GM12875 (cell line): Measurements from ENCODE around the gene USF3.

Experiments
- H3K4me3 ChIP-seq: one replicate; pipeline ENCODE4 v1.5.1; 2011; ENCODE audit warnings: low read depth, low read length, control low read depth
- TF ChIP-seq, protein P1 (sequence below): IDR thresholded peaks from 2 replicates; pipeline ENCODE4 v1.5.1; 2011; ENCODE audit warnings: low read depth, mild to moderate bottlenecking, control low read depth, inconsistent platforms, low read length, moderate library complexity, borderline replicate concordance; ENCODE audit not compliant: insufficient read depth

Gene USF3

DNA sequence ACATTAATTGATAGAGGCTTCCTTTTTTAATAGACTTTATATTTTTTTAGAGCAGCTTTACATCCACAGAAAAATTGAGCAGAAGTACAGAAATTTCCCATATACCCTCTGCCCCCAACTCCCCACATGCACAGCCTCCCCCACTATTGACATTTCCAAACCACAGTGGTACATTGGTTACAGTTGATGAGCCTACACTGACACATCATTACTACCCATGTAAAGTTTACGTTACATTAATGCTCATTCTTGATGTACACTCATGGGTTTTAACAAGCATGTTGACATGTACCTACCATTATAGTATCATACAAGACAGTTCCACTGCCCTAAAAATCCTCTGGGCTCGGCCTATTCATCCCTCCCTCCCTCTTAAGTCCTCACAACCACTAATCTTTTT lies 78.7 kb downstream of the USF3 start:
- H3K4me3 ChIP-seq: no peak overlapping the region
- TF ChIP-seq, protein P1, sequence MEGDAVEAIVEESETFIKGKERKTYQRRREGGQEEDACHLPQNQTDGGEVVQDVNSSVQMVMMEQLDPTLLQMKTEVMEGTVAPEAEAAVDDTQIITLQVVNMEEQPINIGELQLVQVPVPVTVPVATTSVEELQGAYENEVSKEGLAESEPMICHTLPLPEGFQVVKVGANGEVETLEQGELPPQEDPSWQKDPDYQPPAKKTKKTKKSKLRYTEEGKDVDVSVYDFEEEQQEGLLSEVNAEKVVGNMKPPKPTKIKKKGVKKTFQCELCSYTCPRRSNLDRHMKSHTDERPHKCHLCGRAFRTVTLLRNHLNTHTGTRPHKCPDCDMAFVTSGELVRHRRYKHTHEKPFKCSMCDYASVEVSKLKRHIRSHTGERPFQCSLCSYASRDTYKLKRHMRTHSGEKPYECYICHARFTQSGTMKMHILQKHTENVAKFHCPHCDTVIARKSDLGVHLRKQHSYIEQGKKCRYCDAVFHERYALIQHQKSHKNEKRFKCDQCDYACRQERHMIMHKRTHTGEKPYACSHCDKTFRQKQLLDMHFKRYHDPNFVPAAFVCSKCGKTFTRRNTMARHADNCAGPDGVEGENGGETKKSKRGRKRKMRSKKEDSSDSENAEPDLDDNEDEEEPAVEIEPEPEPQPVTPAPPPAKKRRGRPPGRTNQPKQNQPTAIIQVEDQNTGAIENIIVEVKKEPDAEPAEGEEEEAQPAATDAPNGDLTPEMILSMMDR: no peak

DNA sequence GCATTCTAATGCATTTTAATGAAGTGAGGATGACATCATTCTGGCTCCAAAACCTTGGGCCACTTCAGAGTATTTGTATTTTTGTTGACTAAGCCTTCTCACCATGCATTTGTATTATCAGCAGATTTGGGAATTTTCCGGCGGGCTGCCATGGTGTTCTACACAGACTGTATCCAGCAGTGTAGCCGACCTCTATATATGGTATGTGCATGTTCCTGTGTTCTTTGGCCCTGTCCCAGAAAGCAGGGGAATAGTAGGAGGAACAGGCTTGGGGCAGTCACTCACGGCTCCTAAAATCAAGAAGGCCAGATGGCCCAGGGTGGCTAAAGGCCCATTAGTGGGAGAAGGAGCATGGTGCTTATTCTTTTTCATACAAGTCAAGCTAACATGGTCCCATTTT lies 80.5 kb downstream of the USF3 start:
- TF ChIP-seq, protein P1: no peak
- no peak overlapping the region for H3K4me3 ChIP-seq

DNA sequence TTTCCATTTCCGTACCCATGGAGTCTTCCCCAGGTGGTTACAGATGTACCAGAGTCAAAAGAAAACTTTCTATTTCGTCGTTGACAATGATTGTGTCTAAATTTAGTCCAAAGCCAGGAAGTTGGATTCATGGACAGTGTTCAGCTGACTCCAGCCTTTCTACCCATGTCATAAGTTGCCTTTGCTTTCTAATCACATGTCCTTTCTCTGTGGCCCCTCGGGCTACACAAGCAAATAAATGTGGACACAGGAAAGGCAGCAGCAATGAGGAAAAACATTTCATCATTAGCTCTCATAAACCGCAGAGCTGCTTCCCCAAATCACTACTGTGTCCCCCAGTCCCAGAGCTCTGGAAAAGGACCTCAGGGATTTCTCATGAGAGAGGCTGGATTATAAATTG lies 82.0 kb downstream of the USF3 start:
- H3K4me3 ChIP-seq: no peak overlapping the region
- TF ChIP-seq, protein P1: no peak

DNA sequence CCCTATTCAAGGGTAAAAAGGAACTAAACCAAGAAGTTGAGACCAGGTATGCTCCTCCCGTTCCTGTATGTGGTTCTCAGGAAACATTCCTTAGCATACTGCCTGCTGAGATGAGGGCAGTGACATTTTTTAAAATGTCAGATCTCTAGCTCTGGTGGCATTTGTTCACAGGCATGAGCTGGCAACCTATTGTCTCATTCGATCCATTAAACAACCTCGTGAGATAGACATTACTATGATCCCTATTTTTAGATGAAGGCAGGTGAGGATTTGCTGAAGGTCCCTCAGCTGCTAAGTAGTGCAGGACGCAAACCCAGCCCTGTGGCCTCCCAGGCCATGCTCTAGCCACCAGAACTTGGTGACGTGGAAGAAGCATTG lies 89.2 kb downstream of the USF3 start:
- H3K4me3 ChIP-seq: no peak overlapping the region
- TF ChIP-seq, protein P1: no peak

DNA sequence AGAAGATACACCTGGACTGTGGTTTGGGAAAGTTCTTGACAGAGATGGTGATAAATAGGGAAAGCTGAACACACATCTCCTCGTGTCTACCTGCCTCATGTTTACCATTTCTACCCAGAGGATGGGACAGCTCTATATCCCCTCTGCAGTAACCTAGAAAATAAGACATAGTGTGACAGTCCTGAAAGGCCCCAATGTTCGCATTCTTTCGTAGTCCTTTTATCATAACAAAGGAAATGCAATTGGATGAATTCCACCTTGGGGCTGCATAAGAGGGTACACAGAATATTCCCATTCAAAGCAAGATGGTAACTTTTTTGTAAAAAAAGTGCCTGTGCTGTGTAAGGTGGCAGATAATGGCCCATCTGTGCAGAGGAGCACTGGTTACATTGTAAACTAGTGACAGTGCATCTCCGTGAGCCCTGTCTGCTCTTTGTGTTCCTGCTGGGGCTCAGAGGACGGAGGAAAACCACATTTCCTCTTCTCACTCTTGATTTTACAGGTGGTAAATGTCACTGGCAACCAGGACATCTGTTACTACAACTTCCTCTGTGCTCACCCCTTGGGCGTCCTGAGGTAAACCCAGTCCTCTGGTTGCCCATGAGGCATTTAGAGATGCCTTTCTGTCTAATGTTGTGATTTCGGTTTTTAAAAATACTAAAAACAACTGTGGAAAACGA lies 89.8 kb downstream of the USF3 start:
- TF ChIP-seq, protein P1: no peak
- H3K4me3 ChIP-seq: peak overlapping the region; percentile 5

DNA sequence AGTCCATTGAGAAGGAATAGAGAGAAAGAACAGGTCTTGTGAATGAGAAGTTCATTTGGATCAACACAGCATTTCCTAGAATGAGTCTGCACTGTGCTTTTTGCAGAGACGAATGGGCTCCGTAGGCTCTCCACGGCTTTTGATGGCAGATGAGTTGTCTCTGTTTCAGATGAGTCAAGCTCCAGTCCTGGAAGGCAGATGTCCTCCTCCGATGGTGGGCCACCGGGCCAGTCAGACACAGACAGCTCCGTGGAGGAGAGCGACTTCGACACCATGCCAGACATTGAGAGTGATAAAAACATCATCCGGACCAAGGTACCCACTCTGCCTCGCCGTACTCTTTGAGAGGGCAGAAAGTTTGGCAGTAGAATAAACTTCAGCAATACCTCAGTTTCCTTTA lies 93.6 kb downstream of the USF3 start:
- TF ChIP-seq, protein P1: no peak
- no peak overlapping the region for H3K4me3 ChIP-seq

DNA sequence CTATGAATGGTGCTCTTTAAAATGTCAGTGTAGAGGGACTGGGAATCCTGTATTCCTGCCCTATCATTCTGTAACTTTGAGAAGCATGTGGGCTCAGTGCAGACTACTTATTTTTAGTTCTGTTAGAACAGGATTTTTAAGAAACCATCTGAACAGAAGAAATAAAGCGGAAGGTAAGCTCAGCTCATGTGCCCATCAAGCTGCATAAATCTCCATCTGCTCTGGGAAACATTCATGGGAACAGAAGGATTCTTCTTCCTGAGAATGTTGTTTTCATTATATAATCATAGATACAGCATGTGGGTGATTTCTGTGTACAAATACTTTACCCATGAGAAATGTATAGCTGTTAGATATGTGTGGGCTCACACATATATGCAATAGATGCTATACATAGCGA lies 94.2 kb downstream of the USF3 start:
- TF ChIP-seq, protein P1: no peak
- H3K4me3 ChIP-seq: no peak overlapping the region
